Neural progenitor cell (in vitro differentiated cells): ENCODE measurements around the gene NFKB1. TPM values are rescaled to one million over a fixed set of nuclear protein-coding genes. Genes with fewer than 3 reads are reported as not detected.

Experiments used
- DNase-seq: peaks from one replicate; pipeline ENCODE4 v3.0.0-alpha.2; 2016; ENCODE audit warnings: low spot score
- H2AFZ ChIP-seq: fragments of 200-600 bp; sonication (generic); replicated peaks from 2 replicates; pipeline ENCODE4 v1.6.1; 2016; ENCODE audit warnings: antibody characterized with exemption
- H3F3A ChIP-seq: fragments of 200-600 bp; sonication (generic); 2 replicates; pipeline ENCODE4 v1.6.1; 2016; ENCODE audit warnings: antibody characterized with exemption, low read depth
- H3K27ac ChIP-seq: fragments of 200-600 bp; sonication (generic); 2 replicates; pipeline ENCODE4 v1.5.1; 2016; ENCODE audit warnings: mild to moderate bottlenecking
- H3K27me3 ChIP-seq: fragments of 200-600 bp; sonication (generic); 2 replicates; pipeline ENCODE4 v1.6.1; 2016; ENCODE audit warnings: mild to moderate bottlenecking, moderate library complexity
- H3K36me3 ChIP-seq: fragments of 200-600 bp; sonication (generic); 2 replicates; pipeline ENCODE4 v1.5.1; 2016
- H3K4me1 ChIP-seq: fragments of 200-600 bp; sonication (generic); 2 replicates; pipeline ENCODE4 v1.6.1; 2016; ENCODE audit warnings: mixed run types
- H3K4me2 ChIP-seq: fragments of 200-600 bp; sonication (generic); 2 replicates; pipeline ENCODE4 v1.6.1; 2016
- H3K4me3 ChIP-seq: fragments of 200-600 bp; sonication (generic); 2 replicates; pipeline ENCODE4 v1.5.1; 2016
- H3K79me2 ChIP-seq: fragments of 200-600 bp; sonication (generic); 2 replicates; pipeline ENCODE4 v1.6.1; 2016; ENCODE audit warnings: low read depth
- H3K9ac ChIP-seq: fragments of 200-600 bp; sonication (generic); 2 replicates; pipeline ENCODE4 v1.6.1; 2016
- H3K9me3 ChIP-seq: fragments of 200-600 bp; sonication (generic); 2 replicates; pipeline ENCODE4 v1.5.1; 2016; ENCODE audit warnings: low read depth
- H4K20me1 ChIP-seq: fragments of 200-600 bp; sonication (generic); 2 replicates; pipeline ENCODE4 v1.6.1; 2016; ENCODE audit warnings: low read depth
- H3K27ac Mint-ChIP-seq: 3 replicates; pipeline ENCODE4 v1.8.0; 2021; ENCODE audit warnings: mixed read lengths
- H3K27me3 Mint-ChIP-seq: 2 replicates; pipeline ENCODE4 v1.8.0; 2022; ENCODE audit warnings: low read depth, mild to moderate bottlenecking, inconsistent platforms, moderate library complexity, mixed read lengths; ENCODE audit not compliant: insufficient read depth
- H3K36me3 Mint-ChIP-seq: 3 replicates; pipeline ENCODE4 v1.8.0; 2021; ENCODE audit warnings: mixed read lengths
- H3K4me1 Mint-ChIP-seq: 3 replicates; pipeline ENCODE4 v1.8.0; 2021; ENCODE audit warnings: mixed read lengths
- H3K4me3 Mint-ChIP-seq: 3 replicates; pipeline ENCODE4 v1.8.0; 2021; ENCODE audit warnings: mild to moderate bottlenecking, moderate library complexity, mixed read lengths
- H3K9me3 Mint-ChIP-seq: 3 replicates; pipeline ENCODE4 v1.8.0; 2020; ENCODE audit warnings: mixed read lengths
- CTCF ChIP-seq: fragments of 200-600 bp; sonication (generic); IDR thresholded peaks from 2 replicates; pipeline ENCODE4 v1.5.1; 2017; ENCODE audit warnings: antibody characterized with exemption, mild to moderate bottlenecking
- EZH2 ChIP-seq: fragments of 200-600 bp; sonication (generic); IDR thresholded peaks from 2 replicates; pipeline ENCODE4 v1.6.1; 2017; ENCODE audit warnings: antibody characterized with exemption, mild to moderate bottlenecking, moderate library complexity
- EZH2phosphoT487 ChIP-seq: fragments of 200-600 bp; sonication (generic); IDR thresholded peaks from 2 replicates; pipeline ENCODE4 v1.6.1; 2017; ENCODE audit warnings: antibody characterized with exemption
- total RNA-seq: library from RNA; depleted of rRNA; stranded (reverse); fragments of >200 nt; gene quantifications from 2 replicates; pipeline ENCODE4 v1.2.3, GENCODE V29; 2015; ENCODE audit warnings: low replicate concordance

NFKB1 gene
- total RNA-seq, 1 donor from 2014 or later = 14.1 TPM

GRCh38 chr4:102543030-102543928, 42.1 kb downstream of the NFKB1 start:
- Histone ChIP-seq H3K4me3 (no peak overlapping the region), H2AFZ (no peak overlapping the region), H3K4me2 (no peak overlapping the region), H3K79me2 (no peaks in the 10 kb centered on the region), H3K4me1 (no peaks in the 10 kb centered on the region), H3K27ac (no peak overlapping the region), H3K9me3 (no peaks in the 10 kb centered on the region), H3K36me3 (no peaks in the 10 kb centered on the region), H3F3A (no peaks in the 10 kb centered on the region), H4K20me1 (no peaks in the 10 kb centered on the region), H3K27me3 (no peaks in the 10 kb centered on the region), H3K9ac (no peak overlapping the region)
- H3K4me3 Mint-ChIP-seq = no peak overlapping the region
- TF ChIP-seq EZH2phosphoT487 (no peak), CTCF (no peak), EZH2 (no peak)
- no peaks in the 10 kb centered on the region for H3K9me3 Mint-ChIP-seq
- DNase-seq = no peak
- H3K27ac Mint-ChIP-seq = no peak overlapping the region
- H3K36me3 Mint-ChIP-seq = no peaks in the 10 kb centered on the region
- no peaks in the 10 kb centered on the region for H3K4me1 Mint-ChIP-seq
- no peaks in the 10 kb centered on the region for H3K27me3 Mint-ChIP-seq

GRCh38 chr4:102546635-102547034, 45.5 kb downstream of the NFKB1 start:
- Histone ChIP-seq H4K20me1 (no peaks in the 10 kb centered on the region), H3K79me2 (no peaks in the 10 kb centered on the region), H3K9me3 (no peaks in the 10 kb centered on the region), H3K27ac (no peak overlapping the region), H3K9ac (no peak overlapping the region), H3K4me1 (no peaks in the 10 kb centered on the region), H3K27me3 (no peaks in the 10 kb centered on the region), H3K4me3 (no peak overlapping the region), H3F3A (no peaks in the 10 kb centered on the region), H3K36me3 (no peaks in the 10 kb centered on the region), H3K4me2 (no peak overlapping the region), H2AFZ (no peak overlapping the region)
- DNase-seq = no peak
- no peak overlapping the region for H3K27ac Mint-ChIP-seq
- H3K4me1 Mint-ChIP-seq = no peaks in the 10 kb centered on the region
- no peak overlapping the region for H3K4me3 Mint-ChIP-seq
- H3K27me3 Mint-ChIP-seq = no peaks in the 10 kb centered on the region
- H3K9me3 Mint-ChIP-seq = no peaks in the 10 kb centered on the region
- TF ChIP-seq EZH2 (no peak), EZH2phosphoT487 (no peak), CTCF (no peak)
- H3K36me3 Mint-ChIP-seq = no peaks in the 10 kb centered on the region

GRCh38 chr4:102547973-102548372, 46.8 kb downstream of the NFKB1 start:
- Histone ChIP-seq H3K36me3 (no peaks in the 10 kb centered on the region), H3K4me2 (no peak overlapping the region), H3F3A (no peaks in the 10 kb centered on the region), H3K79me2 (no peaks in the 10 kb centered on the region), H4K20me1 (no peaks in the 10 kb centered on the region), H3K4me1 (peaks cover 7% of the 10 kb centered on the region), H2AFZ (no peak overlapping the region), H3K4me3 (no peak overlapping the region), H3K27me3 (no peaks in the 10 kb centered on the region), H3K27ac (no peak overlapping the region), H3K9me3 (no peaks in the 10 kb centered on the region), H3K9ac (no peak overlapping the region)
- Mint-ChIP-seq H3K27ac (no peak overlapping the region), H3K4me1 (peaks cover 7% of the 10 kb centered on the region), H3K27me3 (no peaks in the 10 kb centered on the region), H3K4me3 (no peak overlapping the region), H3K9me3 (no peaks in the 10 kb centered on the region), H3K36me3 (no peaks in the 10 kb centered on the region)
- DNase-seq = no peak
- TF ChIP-seq EZH2 (no peak), EZH2phosphoT487 (no peak), CTCF (no peak)
